ENCODE results near the gene PNPLA1.

The PNPLA1 gene

DNA sequence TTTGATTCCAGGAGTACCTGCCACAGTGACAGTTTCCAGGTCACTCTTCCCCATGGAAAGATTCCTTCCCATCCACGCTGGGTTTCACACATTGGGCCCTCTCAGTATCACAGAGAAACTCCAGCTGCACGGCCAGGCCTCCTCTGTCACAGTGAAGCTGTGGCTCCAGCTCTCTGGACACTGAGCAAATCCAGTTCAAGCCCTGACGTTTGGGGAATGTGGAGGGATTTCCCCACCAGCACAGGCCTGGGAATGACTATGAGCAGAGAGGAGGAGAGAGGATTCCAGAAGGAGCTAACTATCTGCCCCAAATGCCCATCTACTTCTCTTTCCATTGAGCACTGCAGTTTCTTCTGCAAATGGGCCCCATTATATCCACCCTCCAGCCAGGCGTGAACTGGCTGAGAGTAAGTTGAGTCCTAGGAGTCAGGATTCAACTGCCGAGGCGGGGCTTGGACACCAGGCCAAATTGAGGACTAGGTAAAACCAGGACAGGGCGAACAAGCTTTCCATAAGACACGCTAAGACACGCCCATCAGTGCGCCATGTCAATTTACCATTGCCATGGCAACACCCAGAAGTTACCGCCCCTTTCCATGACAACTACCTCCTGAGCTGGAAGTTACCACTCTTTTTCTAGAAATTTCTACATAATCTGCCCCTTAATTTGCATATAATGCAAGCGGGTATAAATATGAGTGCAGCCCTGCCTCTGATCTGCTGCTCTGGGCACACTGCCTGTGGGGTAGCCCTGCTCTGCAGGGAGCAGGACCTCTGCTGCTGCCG, 76.0 kb downstream of the PNPLA1 start:
- TF ChIP-seq, protein P1, sequence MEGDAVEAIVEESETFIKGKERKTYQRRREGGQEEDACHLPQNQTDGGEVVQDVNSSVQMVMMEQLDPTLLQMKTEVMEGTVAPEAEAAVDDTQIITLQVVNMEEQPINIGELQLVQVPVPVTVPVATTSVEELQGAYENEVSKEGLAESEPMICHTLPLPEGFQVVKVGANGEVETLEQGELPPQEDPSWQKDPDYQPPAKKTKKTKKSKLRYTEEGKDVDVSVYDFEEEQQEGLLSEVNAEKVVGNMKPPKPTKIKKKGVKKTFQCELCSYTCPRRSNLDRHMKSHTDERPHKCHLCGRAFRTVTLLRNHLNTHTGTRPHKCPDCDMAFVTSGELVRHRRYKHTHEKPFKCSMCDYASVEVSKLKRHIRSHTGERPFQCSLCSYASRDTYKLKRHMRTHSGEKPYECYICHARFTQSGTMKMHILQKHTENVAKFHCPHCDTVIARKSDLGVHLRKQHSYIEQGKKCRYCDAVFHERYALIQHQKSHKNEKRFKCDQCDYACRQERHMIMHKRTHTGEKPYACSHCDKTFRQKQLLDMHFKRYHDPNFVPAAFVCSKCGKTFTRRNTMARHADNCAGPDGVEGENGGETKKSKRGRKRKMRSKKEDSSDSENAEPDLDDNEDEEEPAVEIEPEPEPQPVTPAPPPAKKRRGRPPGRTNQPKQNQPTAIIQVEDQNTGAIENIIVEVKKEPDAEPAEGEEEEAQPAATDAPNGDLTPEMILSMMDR (conservative IDR thresholded peaks at IDR 0.05), result no peak
- TF ChIP-seq ZFX (IDR thresholded peaks at IDR 0.05), result no peak
- no peak overlapping the region for H3K27ac ChIP-seq

DNA sequence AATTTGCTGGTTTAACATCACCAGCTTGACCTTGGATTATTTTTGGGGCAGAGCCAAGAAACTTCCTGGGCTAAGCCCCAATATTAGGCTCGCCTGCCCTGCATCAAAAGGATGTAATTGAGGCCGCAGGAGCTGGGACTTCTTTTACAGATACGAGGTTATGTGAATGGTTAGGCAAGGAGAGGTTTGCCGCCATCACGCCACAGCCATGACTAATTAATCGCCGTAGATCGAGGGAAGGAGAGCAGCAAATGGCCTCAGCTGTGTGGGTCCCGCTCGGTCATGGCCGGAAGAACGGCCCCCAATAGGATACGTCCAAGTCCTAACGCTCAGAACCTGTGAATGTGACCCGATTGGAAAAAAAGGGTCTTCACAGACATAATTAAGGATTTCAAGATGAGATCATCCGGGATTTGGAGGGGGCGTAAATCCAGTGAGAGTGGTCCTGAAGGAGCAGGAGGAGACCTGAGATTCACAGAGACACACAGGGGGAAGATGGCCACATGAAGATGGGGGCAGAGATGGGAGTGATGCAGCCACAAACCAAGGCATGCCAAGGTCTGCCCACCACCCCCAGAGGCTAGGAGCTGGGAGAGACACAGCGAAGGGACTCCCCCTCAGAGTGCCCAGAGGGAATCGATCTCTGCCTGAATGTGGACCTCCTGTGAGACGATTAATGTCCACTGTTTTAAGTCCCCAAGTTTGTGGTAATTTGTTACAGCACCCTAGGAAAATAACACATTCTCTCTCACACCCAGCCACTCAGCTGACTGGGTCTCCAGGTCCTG, 76.8 kb downstream of the PNPLA1 start:
- TF ChIP-seq ZFX (IDR thresholded peaks at IDR 0.05), result no peak
- TF ChIP-seq, protein P1 (conservative IDR thresholded peaks at IDR 0.05), result no peak
- no peak overlapping the region for H3K27ac ChIP-seq

DNA sequence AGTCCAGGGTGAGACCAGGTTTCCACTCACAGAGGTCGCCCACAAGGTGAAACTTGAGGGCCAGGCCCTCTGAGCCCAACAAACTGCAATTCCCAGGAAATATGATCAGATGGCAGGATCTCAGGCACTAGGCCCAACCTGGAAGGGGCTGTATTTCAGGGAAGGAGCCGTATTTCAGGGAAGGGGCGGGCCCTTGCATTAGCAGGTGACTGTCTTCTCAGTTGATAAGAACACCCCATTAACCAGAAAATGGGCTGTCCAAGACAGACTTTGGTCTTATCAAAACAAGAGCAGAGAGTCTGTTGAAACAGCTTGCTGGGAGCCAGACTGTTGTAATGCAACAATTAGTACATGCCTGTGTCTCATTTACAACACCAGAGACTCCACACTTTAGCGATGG, 77.8 kb downstream of the PNPLA1 start:
- no peak overlapping the region for H3K27ac ChIP-seq
- TF ChIP-seq, protein P1 (conservative IDR thresholded peaks at IDR 0.05), result no peak

DNA sequence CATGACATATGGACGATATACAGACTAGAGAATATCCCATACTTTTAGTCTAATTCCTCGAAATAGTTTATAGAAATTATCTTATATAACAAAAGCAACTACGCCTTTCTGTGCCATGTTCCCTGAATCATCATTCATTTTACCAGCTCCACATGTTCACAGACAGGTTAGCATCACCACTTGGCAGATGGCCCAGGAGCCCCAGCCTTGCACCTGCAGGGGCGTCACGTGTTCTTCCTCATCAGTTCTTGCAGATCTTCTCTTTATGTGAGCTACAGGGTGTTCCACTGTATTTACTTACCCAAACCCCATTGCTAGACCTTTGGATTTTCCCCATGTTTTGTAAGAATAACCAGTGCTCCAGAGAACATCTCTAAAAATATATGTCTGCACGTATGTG, 79.4 kb downstream of the PNPLA1 start:
- no peak for TF ChIP-seq ZFX (IDR thresholded peaks at IDR 0.05)
- TF ChIP-seq, protein P1 (conservative IDR thresholded peaks at IDR 0.05), result no peak
- peak overlapping the region; percentile 78 for H3K27ac ChIP-seq

DNA sequence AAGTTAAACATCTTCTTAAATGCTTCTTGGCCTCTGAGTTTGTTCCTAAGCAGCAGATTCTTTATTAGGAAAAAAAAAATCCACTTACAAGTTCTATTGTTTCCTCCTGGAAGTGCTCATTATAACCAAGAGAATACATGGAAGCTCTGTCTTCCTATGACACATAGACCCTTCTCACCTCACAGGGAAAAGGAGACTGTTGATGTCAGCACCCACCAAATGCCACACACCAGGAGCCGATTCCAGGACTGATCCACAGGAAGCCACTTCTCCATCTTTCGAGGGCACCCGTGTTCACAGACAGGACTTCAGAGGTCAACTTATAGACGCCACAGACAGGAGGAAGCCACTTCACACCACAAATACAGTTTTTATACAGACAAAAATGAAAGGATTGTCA, 80.2 kb downstream of the PNPLA1 start:
- peak overlapping the region; percentile 78 for H3K27ac ChIP-seq
- TF ChIP-seq ZFX (IDR thresholded peaks at IDR 0.05), result no peak
- TF ChIP-seq, protein P1 (conservative IDR thresholded peaks at IDR 0.05), result no peak

DNA sequence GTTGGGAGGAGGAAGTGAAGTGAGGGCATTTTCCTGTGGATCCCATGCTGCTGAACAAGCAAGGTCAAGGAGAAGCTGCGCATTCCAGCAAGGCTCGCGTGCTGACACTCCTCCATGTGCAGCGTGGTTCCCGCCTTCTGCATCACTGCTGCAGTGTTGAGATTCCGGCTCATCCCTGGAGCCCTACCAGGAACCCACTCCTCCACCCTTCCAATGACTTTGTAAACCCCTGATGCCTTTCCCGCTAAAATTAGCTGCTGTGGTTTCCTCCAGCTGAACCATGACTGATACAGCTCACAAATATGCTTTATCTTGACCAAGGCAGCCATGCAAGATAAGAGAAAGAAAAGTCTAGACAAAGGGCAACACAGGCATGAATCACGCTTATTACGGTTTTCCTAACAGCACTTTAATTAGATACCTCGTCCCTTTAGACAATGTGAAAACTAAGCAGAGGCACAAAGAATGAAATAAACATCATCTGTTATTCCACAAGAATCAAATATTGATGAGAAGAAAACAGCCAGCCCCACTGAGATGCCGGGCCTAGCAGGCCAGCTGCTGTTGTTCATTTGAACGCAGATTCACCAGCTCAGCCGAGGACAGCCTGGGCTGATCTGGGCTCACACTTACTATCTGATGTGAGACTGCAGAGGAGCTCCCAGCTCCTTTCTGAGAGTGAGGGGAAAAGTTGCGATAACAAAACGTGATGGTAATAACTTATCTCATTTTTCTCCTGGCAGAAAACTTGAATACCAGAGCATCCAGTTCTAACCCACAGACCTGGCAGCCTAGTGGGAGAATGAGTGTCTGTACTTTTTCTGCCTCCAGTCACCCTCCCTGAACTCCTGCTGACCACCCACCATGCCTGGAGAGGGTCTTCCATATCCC, 81.1 kb downstream of the PNPLA1 start:
- H3K27ac ChIP-seq, result peak overlapping the region; percentile 78
- TF ChIP-seq ZFX (IDR thresholded peaks at IDR 0.05), result no peak
- TF ChIP-seq, protein P1 (conservative IDR thresholded peaks at IDR 0.05), result no peak

Data from C4-2B (cell line).